SU-DHL-6 (cell line): ENCODE data around the gene ANKRD13A.
A peak's percentile ranks its signal among the peaks of the same experiment; 100 is the strongest.
"Not testable (repeated sequence)": the region's sequence is repeated elsewhere in the genome, so short reads cannot be mapped to it uniquely, and the experiment has no call there.

Source experiments
- H2AFZ ChIP-seq: fragments of 200-600 bp; sonication (generic); 2 replicates; pipeline ENCODE4 v1.6.1; 2014; ENCODE audit warnings: low read depth, mild to moderate bottlenecking, moderate library complexity, mixed read lengths, antibody characterized with exemption, low read length; ENCODE audit not compliant: severe bottlenecking
- H3F3A ChIP-seq: fragments of 200-600 bp; shearing (Covaris generic); 2 replicates; pipeline ENCODE4 v1.6.0; 2016; ENCODE audit warnings: antibody characterized with exemption, mild to moderate bottlenecking; ENCODE audit not compliant: insufficient read depth
- H3K27ac ChIP-seq: fragments of 200-600 bp; sonication (generic); 2 replicates; pipeline ENCODE4 v1.5.1; 2016; ENCODE audit warnings: low read depth, mild to moderate bottlenecking, low read length, moderate library complexity, mixed read lengths
- H3K27me3 ChIP-seq: fragments of 200-600 bp; sonication (generic), shearing (Covaris generic); 2 replicates; pipeline ENCODE4 v1.6.0; 2014; ENCODE audit warnings: mild to moderate bottlenecking, low read length
- H3K36me3 ChIP-seq: fragments of 200-600 bp; sonication (generic); 2 replicates; pipeline ENCODE4 v1.6.1; 2014; ENCODE audit warnings: mild to moderate bottlenecking, low read length, mixed read lengths
- H3K4me2 ChIP-seq: fragments of 300-600, 200-600 bp; shearing (Covaris generic), sonication (generic); 2 replicates; pipeline ENCODE4 v1.6.0; 2014; ENCODE audit warnings: low read length, low read depth, mild to moderate bottlenecking; ENCODE audit not compliant: poor library complexity, severe bottlenecking
- H3K4me3 ChIP-seq: fragments of 200-600 bp; sonication (generic); 2 replicates; pipeline ENCODE4 v1.5.1; 2014; ENCODE audit warnings: antibody characterized with exemption, low read length, mild to moderate bottlenecking, mixed read lengths; ENCODE audit not compliant: insufficient read depth, poor library complexity, severe bottlenecking
- H3K79me2 ChIP-seq: fragments of 200-600 bp; sonication (generic); 2 replicates; pipeline ENCODE4 v1.6.1; 2014; ENCODE audit warnings: mild to moderate bottlenecking, low read length, moderate library complexity; ENCODE audit not compliant: insufficient read depth
- H3K9ac ChIP-seq: fragments of 200-600 bp; sonication (generic); 2 replicates; pipeline ENCODE4 v1.7.0; 2014; ENCODE audit warnings: mild to moderate bottlenecking, low read length
- H3K9me2 ChIP-seq: fragments of 200-600 bp; sonication (generic); replicated peaks from 2 replicates; pipeline ENCODE4 v1.6.1; 2014; ENCODE audit warnings: low read length; ENCODE audit not compliant: insufficient read depth
- H3K9me3 ChIP-seq: fragments of 200-600 bp; sonication (generic); 2 replicates; pipeline ENCODE4 v1.6.1; 2014; ENCODE audit warnings: low read length, mixed read lengths; ENCODE audit not compliant: insufficient read depth
- H4K20me1 ChIP-seq: fragments of 200-600 bp; sonication (generic); 2 replicates; pipeline ENCODE4 v1.6.1; 2014; ENCODE audit warnings: low read depth, mild to moderate bottlenecking, antibody characterized with exemption, low read length, moderate library complexity, mixed read lengths
- EZH2phosphoT487 ChIP-seq: fragments of 200-600 bp; sonication (generic), shearing (Covaris generic); conservative IDR thresholded peaks from 2 replicates; pipeline ENCODE4 v1.6.1; 2018; ENCODE audit warnings: mild to moderate bottlenecking, antibody characterized with exemption, low read length, moderate library complexity, mixed read lengths
- TF ChIP-seq, protein P1 (sequence below): fragments of 200-600 bp; sonication (generic); IDR thresholded peaks from one replicate; pipeline ENCODE4 v1.5.1; 2017; ENCODE audit warnings: antibody characterized with exemption, mild to moderate bottlenecking, low read length, moderate library complexity; ENCODE audit not compliant: insufficient read depth, poor library complexity, severe bottlenecking

Gene ANKRD13A

DNA sequence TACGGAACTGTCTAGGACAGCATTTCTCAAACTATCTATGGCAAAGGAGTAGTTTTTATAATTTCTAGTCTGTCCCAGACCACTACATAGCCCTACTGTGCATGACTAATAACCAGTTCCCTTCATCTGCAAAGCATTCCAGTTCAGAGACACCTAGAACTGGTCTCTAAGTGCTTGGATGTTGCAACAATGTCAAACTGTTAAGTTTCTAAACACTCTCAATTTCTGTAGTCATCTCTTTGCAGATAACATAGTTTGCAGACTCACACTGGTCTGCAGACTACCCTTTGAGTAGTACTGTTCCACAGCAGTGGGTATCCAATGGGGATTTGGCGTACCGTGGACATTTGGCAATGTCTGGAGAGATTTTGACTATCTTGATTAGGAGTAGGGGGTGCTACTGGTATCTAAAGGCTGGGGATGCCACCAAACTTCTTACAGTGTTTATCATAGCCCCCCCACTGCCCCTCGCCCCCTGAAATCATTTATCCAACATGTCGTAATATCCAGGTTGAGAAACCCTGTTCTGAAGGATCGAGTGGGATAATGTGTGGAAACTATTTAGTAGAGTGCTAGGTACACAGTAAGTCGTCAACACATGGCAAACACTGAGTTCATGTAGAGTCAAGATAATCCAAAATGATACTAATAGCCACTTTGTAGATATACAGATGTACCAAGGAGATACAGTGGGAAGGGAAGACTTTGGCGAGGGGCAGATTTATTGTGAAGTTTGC lies 47.4 kb downstream of the ANKRD13A start:
- Histone ChIP-seq H3K4me3 (no peak overlapping the region), H3K4me2 (peak overlapping the region; percentile 73), H2AFZ (no peak overlapping the region), H3K27ac (no peak overlapping the region), H3K9ac (no peak overlapping the region), H3K9me3 (no peaks in the 10 kb centered on the region), H3K79me2 (peaks cover 24% of the 10 kb centered on the region), H4K20me1 (no peaks in the 10 kb centered on the region), H3F3A (peaks cover 26% of the 10 kb centered on the region), H3K36me3 (no peaks in the 10 kb centered on the region), H3K9me2 (no peaks in the 10 kb centered on the region), H3K27me3 (no peaks in the 10 kb centered on the region)
- no peak for TF ChIP-seq EZH2phosphoT487
- TF ChIP-seq, protein P1, sequence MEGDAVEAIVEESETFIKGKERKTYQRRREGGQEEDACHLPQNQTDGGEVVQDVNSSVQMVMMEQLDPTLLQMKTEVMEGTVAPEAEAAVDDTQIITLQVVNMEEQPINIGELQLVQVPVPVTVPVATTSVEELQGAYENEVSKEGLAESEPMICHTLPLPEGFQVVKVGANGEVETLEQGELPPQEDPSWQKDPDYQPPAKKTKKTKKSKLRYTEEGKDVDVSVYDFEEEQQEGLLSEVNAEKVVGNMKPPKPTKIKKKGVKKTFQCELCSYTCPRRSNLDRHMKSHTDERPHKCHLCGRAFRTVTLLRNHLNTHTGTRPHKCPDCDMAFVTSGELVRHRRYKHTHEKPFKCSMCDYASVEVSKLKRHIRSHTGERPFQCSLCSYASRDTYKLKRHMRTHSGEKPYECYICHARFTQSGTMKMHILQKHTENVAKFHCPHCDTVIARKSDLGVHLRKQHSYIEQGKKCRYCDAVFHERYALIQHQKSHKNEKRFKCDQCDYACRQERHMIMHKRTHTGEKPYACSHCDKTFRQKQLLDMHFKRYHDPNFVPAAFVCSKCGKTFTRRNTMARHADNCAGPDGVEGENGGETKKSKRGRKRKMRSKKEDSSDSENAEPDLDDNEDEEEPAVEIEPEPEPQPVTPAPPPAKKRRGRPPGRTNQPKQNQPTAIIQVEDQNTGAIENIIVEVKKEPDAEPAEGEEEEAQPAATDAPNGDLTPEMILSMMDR = no peak

DNA sequence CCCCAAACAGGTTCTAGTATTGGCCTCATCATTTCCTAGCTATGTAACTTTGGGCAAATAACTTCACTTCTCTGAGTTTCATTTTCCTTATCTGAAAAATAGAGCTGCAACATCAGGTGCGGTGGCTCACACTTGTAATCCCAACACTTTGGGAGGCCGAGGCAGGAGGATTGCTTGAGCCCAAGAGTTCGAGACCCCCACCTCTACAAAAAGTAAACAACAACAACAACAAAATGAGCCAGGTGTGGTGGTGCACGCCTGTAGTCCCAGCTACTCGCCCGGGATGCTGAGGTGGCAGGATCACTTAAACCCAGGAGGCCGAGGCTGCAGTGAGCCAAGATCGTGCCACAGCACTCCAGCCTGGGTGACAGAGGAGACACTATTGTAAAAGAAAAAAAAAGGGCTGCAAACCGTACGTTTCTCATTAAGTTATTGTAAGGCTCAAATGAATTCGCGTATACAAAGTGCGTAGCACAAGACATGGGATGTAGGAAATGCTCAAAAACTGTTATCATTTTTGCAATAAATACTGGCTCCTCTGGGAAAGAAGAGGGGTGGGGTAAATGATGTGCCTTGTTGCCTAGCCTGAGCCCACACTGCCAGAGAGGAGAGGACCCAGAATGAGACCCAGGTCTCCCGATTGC lies 48.2 kb downstream of the ANKRD13A start:
- peaks cover 24% of the 10 kb centered on the region for H3K79me2 ChIP-seq
- H3K4me2 ChIP-seq = peak overlapping the region; percentile 73
- peak overlapping the region; percentile 57 for H3K4me3 ChIP-seq
- H3K36me3 ChIP-seq = no peaks in the 10 kb centered on the region
- no peaks in the 10 kb centered on the region for H3K27me3 ChIP-seq
- H3K27ac ChIP-seq = no peak overlapping the region
- peaks cover 20% of the 10 kb centered on the region for H3F3A ChIP-seq
- H2AFZ ChIP-seq = no peak overlapping the region
- H3K9me3 ChIP-seq = no peaks in the 10 kb centered on the region
- TF ChIP-seq, protein P1 = no peak
- TF ChIP-seq EZH2phosphoT487 = no peak
- no peaks in the 10 kb centered on the region for H3K9me2 ChIP-seq
- no peaks in the 10 kb centered on the region for H4K20me1 ChIP-seq
- peak overlapping the region; percentile 74 for H3K9ac ChIP-seq

DNA sequence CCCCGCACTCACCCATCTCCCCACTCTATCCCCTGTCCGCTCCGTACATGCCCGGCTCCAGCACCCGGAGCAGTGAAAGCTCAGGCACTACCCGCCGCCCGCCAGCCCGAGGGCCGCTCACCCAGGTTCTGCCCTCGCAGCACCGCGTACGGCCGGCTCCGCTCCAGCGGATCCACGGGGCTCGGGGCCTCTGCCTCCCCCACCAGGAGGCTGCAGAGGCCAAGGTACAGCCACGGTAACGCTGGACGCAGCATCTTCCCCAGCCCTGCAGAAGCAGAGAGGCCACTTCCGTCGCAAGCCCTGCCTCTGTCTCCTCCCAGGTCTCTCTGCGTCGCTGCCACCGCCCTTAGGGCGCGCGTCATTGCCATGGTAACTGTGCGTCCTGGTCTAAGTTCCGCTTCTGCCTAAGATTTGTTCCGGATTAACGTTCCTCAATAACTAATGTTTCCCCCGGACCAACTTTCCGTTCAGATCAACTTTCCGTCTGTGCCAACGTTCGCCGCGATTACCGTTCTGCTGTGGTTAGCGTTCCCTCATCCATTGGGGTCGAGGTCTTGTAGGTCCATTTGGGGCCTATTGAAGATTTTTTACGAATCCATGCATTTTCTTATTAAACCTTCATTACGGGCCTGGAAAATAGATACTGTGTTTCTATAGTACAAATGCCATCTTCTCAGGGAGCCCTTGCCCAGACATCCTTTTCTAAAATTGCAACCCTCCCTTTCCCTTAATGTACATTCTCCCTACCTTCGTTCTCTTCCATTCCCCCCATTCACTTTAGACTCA lies 49.2 kb downstream of the ANKRD13A start, which contains the start of gene C12orf76:
Gene C12orf76 (minus strand): TSS at position 281 of the 786 bp plus-strand sequence. CDS start 27 bp downstream, at position 254.
- no peaks in the 10 kb centered on the region for H3K9me2 ChIP-seq
- no peaks in the 10 kb centered on the region for H4K20me1 ChIP-seq
- H3K36me3 ChIP-seq = no peaks in the 10 kb centered on the region
- H3F3A ChIP-seq = peaks cover 20% of the 10 kb centered on the region
- TF ChIP-seq, protein P1 = no peak
- TF ChIP-seq EZH2phosphoT487 = no peak
- no peaks in the 10 kb centered on the region for H3K9me3 ChIP-seq
- H3K27ac ChIP-seq = peak within 1 kb of the TSS; percentile 92
- peak within 1 kb of the TSS; percentile 57 for H3K4me3 ChIP-seq
- H3K27me3 ChIP-seq = no peaks in the 10 kb centered on the region
- H3K79me2 ChIP-seq = peaks cover 24% of the 10 kb centered on the region
- peak within 1 kb of the TSS; percentile 73 for H3K4me2 ChIP-seq
- H2AFZ ChIP-seq = peak within 1 kb of the TSS; percentile 64
- peak within 1 kb of the TSS; percentile 74 for H3K9ac ChIP-seq

DNA sequence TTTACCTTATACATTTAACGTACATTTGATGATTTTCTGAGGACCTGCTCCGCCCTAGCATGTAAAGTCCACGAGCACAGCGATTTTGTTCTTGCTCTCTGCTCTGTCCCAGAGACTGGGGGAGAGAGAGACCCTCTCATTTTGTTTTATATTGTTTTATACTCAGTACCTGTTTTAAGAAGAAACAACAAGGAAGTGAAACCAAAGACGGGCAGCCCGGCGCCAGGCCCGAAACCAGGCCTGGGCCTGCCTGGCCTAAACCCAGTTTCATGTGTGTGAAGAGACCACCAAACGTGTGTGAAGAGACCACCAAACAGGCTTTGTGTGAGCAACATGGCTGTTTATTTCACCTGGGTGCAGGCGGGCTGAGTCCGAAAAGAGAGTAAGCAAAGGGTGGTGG lies 49.8 kb downstream of the ANKRD13A start:
- Histone ChIP-seq H3F3A (peaks cover 20% of the 10 kb centered on the region), H3K79me2 (peaks cover 24% of the 10 kb centered on the region), H3K27ac (peak overlapping the region; percentile 92), H3K4me2 (peak overlapping the region; percentile 73), H2AFZ (peak overlapping the region; percentile 64), H3K4me3 (peak overlapping the region; percentile 57), H3K9ac (peak overlapping the region; percentile 74)
- not testable (repeated sequence) for H4K20me1 ChIP-seq, H3K27me3 ChIP-seq, H3K36me3 ChIP-seq, H3K9me3 ChIP-seq, H3K9me2 ChIP-seq

DNA sequence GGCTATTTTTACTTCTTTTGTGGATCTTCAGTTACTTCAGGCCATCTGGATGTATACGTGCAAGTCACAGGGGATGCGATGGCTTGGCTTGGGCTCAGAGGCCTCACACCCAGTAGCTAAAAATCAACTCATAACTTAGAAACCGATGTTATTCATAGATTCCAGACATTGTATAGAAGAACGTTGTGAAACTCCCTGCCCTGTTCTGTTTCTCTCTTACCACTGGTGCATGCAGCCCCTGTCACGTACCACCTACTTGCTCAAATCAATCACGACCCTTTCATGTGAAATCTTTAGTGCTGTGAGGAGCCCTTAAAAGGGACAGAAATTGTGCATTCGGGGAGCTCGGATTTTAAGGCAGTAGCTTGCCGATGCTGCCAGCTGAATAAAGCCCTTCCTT lies 50.4 kb downstream of the ANKRD13A start:
- H3K9me2 ChIP-seq, H3K9me3 ChIP-seq, H4K20me1 ChIP-seq, H3K36me3 ChIP-seq, H3K27me3 ChIP-seq: not testable (repeated sequence)
- Histone ChIP-seq H3F3A (peaks cover 20% of the 10 kb centered on the region), H3K27ac (peak overlapping the region; percentile 92), H2AFZ (peak overlapping the region; percentile 84), H3K79me2 (peaks cover 24% of the 10 kb centered on the region), H3K4me3 (peak overlapping the region; percentile 57), H3K4me2 (peak overlapping the region; percentile 73), H3K9ac (peak overlapping the region; percentile 74)
